Amniotic stem cell (primary cell): ENCODE measurements around the gene PRR16.
"Not testable (repeated sequence)": the region's sequence is repeated elsewhere in the genome, so short reads cannot be mapped to it uniquely, and the experiment has no call there.

Source experiments
- DNase-seq: peaks from one replicate; lab custom pipeline; 2025; lab: John Stamatoyannopoulos, UW

The PRR16 gene

DNA sequence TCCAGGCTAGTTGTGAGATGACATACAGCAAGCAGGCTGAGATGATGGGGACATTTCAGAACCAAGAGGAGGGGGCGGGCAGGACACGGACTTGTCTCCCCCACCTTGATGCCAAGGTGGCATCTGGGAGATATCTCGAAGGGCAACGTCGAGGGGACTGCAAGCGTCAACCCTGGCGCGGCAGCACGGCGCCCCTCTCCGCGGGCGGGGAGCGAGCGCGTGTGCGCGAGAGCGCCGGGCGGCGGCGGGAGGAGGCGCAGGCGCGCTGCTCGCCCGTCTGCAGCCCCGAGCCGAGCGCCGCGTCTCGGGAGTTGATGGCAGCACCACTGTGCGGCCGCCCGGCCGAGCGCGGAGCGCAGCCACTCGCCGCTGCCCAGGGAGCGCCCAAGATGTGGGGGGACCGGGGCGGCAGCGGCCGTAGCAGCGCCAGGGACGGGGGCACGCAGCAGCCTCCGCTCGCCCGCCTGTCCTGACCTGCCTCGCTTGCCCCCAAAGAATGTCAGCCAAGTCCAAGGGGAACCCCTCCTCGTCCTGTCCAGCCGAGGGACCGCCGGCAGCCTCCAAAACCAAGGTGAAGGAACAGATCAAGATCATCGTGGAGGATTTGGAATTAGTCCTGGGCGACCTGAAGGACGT lies at the start of gene PRR16:
Gene PRR16 (plus strand): TSS at position 310 of the 636 bp plus-strand sequence.
- peak; percentile 65 for DNase-seq

GRCh38 chr5:120415985-120416384 lies 48.1 kb upstream of the PRR16 start:
- DNase-seq: no peak

DNA sequence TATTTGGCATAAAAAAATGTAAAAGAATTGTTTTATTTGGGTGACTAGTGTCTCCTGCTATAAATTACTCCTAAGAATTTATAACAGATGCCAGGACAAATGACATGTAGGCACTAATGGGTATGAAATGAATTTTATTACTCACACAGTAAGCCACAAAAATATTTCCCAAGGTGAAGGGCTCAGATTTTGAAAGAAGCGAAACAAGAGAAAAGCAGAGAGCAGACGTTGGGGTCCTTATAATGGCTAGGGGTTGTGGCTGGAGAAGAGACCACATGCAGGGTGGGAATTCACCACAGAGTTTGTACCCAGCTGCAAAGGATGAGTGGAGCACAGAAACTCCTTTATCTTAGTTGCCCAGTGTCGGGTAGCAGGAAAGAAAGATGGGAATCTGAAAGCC lies 45.0 kb upstream of the PRR16 start:
- DNase-seq: no peak

DNA sequence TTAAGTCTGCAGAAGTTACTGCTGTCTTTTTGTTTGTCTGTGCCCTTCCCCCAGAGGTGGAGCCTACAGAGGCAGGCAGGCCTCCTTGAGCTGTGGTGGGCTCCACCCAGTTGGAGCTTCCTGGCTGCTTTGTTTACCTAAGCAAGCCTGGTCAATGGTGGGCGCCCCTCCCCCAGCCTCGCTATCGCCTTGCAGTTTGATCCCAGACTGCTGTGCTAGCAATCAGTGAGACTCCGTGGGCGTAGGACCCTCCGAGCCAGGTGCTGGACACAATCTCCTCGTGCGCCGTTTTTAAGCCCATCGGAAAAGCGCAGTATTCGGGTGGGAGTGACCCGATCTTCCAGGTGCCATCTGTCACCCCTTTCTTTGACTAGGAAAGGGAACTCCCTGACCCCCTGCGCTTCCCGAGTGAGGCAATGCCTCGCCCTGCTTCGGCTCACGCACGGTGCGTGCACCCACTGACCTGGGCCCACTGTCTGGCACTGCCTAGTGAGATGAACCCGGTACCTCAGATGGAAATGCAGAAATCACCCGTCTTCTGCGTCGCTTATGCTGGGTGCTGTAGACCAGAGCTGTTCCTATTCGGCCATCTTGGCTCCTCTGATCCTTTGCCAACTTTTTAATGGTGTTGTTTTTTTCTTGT lies 37.3 kb upstream of the PRR16 start:
- not testable (repeated sequence) for DNase-seq

GRCh38 chr5:120430572-120430971 lies 33.5 kb upstream of the PRR16 start:
- no peak for DNase-seq

DNA sequence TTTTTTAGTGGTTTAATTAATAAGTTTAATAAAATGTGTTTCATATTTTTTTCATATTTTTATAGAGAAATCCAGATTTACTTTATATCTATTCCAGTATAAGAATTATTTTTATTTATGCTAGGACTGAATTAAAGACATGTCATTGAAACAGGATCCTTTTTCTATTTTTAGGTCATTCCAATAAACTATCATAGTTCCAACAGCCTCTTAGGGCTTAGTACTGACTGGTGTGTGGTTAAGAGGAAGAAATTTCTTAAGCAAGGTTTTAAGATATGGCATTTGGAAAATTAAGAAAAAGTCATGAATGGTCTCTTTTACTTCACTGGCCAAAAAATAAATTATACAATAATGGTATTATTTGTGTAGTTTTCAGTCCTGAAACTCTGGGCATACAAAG lies 31.2 kb upstream of the PRR16 start:
- no peak for DNase-seq

DNA sequence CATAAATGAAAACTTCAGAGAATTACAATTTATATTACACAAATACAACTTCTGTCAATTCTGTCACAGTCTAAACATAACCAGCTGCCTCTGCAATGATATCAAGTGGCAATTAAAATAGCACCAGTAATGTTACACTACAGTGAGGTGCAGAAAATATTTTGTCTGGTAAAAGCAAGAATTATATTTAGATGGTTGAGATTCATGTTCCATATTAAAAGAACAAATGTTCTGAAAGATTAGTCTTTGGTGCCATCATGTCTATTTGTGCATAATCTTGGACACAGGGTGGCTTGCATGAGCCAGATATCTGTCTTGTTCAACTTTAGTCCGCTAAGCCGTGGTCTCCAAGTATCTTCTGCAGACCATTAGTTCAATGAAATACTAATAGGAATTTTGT lies 29.0 kb upstream of the PRR16 start:
- no peak for DNase-seq

DNA sequence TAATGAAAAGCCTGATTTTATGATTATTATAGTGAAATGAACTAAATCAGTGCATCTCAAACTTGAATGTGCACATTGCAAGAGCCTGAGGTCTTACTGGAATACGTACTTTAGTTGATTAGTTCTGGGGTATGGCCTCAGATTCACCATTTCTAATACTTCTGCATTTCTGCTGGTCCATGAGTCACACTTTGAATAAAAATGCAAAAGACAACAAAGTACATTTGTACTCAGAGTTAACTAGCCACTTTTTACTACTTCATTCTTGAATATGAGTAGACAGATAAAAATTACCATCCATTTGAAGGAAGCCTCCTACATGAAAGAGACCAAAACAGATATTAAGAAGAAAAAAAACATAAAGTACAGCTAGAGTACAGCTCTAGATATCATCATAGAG lies 27.1 kb upstream of the PRR16 start:
- no peak for DNase-seq

GRCh38 chr5:120442694-120443093 lies 21.4 kb upstream of the PRR16 start:
- no peak for DNase-seq

DNA sequence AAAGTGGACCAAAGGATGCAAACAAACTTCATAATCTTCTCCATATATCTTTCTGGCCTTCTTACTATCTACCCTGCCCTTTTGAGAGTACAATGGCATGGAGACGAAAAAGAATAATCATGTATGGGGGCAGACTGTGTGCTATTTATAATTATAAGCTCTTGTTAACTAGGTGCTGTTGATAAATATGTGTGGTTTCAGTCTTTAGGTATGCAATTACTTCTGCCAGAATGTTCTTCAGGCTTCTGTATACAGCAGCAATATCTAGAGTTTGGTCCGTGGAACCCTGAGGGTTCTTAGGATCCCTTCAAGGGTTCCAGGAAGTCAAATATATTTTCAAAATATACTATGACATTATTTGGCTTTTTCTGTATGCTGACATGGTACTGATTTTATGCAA lies 20.5 kb upstream of the PRR16 start:
- DNase-seq: no peak

DNA sequence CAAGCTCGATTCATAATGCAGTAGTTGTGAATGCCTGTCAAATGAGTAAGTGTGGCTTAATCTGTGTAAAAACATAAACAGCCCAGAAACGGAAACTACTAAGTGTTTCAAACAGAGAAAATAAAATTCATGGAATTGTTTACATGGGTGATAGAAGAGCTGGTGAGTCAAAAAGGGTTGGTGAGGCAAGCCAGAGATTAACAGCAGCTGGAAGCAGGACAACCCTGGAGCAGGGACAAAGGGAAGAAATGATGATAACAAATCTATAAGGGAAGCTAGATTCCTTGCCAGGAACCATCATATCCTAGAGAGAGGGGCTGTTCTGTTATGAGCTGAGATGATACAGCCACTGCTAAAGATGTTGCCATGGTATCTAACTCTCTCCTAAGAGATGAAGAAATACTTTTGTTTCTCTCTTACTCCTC lies 18.0 kb upstream of the PRR16 start:
- peak; percentile 78 for DNase-seq

GRCh38 chr5:120446901-120447300 lies 17.2 kb upstream of the PRR16 start:
- DNase-seq: no peak

- DNase-seq: no peak
These were observed 16.3 kb upstream of the PRR16 start for GRCh38 chr5:120447706-120448239.

GRCh38 chr5:120449501-120449900 lies 14.6 kb upstream of the PRR16 start:
- no peak for DNase-seq

DNA sequence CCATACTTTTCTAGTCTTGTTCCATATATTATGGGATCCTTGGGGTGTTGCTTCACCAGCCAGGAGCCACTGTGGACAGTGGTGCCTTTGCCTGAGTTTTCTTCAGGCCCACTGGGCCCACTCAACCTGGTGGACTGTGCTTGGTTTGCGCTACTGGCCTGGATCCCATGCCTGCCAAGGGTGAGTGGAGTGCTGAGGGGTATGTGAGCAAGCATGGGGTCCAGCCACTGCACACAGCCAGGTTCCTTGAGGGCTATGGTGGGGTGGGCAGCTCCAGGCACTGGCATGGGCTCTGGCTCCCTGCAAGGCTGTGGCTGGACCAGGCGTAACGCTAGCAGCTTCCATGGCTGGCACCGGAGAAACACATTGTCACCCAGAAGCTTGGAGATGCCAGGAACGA lies 13.2 kb upstream of the PRR16 start:
- no peak for DNase-seq

- no peak for DNase-seq
These were observed 12.7 kb upstream of the PRR16 start for GRCh38 chr5:120451445-120451844.

DNA sequence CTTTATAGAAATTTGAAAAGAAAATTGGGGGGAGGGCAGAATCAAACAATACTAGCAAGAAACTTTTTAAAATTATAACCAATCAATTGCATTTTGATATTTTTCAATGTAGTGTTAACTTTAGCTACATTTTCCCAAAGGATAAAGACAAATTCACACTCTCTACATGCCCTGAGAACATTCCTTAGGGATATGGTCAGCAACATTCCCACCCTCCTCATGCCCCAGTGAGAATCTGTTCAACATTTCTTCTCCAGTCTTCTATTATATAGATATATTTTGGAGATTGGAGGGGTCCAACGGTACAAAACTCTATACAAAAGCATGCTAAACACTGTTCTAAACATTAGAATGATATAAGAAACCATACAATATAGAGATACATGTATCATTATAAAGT lies 11.6 kb upstream of the PRR16 start:
- DNase-seq: no peak

DNA sequence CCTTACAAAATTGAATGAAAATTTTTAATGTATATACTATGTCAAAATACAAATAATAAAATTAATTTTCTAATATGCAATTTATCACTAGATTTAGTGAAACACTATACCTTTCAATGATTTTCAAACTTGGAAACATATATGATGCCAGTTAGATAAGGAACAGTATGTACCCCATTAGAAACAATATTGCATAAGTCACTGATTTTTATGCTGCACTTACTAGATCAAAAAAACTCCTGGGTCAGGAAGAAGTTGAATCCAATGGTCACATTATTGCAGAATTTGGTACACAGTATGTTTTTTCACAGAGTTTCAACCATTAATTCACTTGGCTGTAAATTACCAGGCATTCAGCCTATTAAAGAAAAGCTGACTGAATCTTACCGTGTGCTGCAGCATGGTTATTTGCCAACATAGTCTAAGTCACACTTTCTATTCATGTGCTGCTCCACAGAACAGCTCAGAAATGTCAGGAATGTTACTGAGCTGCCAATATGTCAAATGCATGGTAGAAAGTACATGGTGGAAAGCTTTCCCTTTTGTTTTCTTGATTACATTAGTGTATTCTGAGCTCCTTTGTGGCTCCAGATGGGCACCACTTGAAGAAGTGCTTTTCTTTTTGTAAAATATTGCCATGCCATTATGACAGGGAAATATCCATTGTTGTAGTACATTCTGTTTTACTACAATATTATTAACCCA lies 9.9 kb upstream of the PRR16 start:
- DNase-seq: peak; percentile 26

DNA sequence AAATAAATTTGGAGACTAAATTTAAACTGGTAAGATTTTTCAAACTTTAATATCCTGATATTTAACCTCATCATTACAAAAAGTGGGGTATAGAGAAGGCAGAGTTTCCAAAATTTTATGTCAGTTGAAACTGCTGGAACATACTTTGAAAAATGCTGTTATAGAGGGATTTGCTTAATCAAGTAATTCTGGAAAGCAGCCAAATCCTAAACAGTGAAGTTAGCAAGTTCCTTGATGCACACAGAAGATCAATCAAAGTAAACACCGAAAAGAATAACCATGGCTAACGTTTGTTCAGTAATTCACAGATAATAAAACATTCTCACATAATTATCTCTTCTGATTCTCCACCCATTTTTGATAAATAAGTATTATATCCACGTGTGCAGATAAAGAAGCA lies 8.1 kb upstream of the PRR16 start:
- DNase-seq: no peak

DNA sequence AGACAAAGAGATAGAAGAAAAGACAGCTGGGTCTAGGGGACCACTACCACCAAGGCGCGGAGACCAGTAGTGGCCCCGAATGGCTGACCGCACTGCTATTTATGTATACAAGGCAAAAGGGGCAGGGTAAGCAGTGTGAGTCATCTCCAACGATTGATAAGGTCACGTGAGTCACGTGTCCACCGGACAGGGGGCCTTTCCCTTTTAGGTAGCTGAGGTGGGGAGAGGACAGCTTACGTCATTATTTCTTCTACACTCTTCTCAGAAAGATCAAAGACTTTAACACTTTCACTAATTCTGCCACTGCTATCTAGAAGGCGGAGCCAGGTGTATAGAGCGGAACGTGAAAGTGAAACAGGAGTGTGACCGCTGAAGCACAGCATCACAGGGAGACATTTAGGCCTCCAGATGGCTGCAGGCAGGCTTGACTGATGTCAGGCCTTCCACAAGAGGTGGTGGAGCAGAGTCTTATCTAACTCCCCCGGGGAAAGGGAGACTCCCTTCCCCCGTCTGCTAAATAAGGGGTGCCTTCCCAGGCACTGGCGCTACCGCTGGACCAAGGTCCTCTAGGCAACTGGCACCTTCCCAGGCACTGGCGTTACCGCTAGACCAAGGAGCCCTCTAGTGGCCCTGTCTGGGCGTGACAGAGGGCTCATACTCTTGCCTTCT lies 6.1 kb upstream of the PRR16 start:
- DNase-seq: no peak

DNA sequence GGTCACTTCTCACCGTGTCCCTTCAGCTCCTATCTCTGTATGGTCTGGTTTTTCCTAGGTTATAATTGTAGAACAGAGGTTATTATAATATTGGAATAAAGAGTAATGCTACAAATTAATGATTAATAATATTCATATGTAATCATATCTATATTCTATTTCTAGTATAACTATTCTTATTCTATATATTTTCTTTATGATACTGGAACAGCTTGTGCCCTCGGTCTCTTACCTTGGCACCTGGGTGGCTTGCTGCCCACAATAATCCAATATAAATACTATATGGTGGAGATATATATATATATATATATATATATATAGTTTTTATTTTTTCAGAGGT lies 5.6 kb upstream of the PRR16 start:
- DNase-seq: not testable (repeated sequence)

DNA sequence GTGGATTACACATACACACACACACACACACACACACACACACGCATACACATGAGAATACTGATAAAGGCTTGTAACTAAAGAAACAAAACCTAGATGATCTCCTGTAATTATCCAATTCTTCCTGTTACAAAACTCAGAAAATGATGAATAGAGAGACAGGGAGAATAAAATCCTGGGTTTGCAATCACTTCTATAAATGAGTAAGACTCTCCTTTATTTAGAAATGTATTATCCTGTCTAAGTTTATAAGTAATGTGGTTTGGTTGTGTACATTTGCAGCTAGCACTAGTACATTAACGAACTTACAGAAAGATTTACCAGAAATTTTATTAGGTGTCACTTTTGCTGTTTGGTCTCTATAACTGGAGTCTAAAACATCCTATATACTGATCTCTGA lies 2.8 kb upstream of the PRR16 start:
- no peak for DNase-seq
